Measurements from ENCODE around the gene MAPK11.

MAPK11 gene

DNA sequence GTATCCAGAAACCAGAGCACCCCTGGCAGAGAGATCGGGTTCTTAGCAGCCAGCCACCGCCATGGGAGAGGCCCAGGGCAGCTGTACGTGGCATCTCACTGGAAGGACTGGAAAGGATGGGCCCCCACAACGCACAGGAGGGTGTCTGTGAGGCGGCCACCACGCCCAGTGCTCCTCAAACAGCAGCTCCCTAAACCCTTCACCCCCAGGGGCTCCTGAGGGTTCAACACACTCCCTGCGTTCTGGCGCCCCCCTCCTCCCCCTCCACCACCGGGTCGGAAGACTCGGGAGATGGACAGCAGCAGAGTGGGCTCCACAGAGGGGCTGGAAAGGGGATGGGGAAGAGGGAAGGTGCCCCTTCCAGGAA, 9.8 kb downstream of the MAPK11 start:
- no peak for DNase-seq (ENCODE audit: low read depth)

DNA sequence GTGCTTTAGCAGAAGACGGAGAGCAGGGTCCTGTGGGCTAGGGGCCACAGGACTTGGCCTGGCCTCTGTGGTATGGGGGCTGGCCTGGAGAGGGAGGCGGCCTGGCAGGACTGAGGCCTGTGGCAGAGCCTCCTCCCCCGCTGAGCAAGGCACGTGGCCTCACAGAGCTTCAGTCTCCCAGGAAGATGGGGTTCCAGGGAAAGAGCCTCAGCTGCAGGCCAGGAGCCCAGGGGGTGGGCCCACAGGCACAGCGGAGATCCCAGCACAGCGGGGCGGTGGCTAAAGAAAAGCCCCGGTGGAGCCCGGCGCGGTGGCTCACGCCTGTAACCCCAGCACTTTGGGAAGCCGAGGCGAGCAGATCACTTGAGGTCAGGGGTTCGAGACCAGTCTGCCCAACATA, 10.9 kb downstream of the MAPK11 start:
- DNase-seq (ENCODE audit: low read depth) = no peak

DNA sequence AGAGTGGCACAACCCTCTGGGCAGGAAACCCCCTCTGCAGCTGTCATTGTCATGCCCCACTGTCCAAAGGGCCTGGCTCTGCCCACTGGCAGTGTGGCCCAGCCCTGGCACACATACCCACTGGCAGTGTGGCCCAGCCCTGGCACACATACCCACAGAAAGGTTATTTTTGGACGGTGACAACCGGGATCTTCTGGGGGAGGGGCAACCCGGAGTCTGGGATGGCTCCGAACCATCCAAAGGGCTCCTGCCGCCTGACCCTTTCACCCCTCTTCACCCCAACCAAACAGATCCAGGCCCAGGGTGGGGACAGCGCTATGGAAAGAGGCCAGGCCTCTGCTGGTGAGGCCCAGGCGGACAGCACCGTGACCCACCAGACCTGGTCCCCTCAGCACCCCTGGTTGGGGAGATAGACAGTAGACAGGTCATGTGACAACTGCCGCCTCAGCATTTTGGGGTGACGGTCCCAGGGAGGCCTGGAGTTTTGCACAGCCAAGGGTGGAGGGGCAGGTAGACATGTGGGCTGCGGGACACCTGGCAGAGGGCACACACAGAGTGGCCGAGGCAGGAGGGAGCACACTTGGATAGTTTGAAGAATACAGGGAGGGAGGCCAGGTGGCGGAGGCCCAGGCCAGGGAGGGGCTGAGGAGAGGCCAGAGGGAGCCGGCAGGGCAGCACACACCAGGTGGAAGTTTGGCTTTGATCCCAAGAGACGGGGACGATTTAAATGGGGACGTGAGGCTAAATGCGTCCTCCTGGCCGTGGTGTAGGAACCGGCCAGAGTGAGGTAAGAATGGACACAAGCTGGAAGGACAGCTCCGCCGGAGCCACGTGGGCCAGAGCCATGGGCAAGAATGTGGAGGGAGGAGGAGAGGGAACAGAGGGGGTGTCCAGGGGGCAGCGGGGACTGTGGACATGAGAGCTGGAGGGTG, 11.6 kb downstream of the MAPK11 start:
- DNase-seq (ENCODE audit: low read depth) = no peak

DNA sequence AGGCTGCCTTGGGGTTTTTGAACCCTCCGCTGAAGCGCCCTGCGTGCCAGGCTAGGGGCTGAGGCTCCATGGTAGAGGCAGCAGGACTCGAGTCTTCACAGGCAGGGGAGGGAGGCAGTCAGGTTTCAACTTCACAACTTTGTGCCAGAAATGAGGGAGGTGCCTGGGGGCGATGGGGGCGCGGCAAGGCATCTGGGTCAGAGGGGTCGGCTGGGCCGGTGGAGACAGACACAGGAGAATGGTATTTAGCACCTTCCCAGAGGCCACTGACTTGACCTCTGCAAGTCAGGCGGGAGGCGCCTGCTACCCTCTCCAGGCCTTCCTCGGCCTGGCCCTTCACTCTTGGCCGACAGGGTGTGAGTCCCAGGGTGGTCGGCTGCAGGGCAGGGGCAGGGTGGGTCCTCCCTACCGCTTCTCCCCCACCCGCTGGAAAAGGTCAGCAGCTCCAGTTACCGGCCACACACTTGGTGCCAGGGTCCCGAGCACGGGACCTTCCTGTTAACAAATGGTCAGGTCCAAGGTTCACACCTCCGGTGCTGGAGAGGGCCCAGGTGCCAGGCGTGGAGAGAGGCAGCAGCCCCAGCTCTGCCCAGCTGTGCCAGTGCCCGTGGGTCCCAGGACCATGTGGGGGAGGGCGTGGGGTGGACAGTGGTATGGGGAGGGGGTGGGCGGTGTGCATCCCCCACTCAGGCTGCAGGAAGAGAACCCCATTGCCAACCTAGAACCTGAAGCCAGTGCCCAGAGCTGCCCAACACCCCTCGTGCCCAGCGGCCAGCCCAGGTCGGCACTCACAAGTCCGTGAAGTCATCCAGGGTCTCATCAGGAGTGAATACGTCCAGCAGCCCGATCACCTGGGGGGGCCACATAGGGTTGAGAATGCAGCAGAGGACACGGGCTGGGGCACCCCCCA, 12.5 kb downstream of the MAPK11 start:
- no peak for DNase-seq (ENCODE audit: low read depth)

DNA sequence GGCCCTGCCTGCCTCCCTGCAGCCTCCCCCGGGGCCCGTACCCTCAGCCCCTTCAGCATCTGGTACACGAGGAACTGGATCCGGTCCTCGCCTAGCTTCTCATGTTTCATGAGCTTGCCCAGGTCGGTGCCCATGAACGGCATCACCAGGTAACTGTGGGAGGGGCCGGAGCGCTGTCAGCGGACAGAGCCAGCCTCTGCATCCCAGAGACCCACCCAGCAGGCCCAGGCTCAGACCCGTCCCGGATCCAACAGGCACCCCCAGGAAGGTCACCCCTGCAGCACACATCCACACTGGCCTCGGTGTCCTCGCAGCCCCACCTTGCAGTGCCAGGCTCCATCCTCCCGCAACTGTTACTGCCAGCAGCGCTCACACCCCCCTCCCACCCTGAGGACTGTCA, 13.1 kb downstream of the MAPK11 start:
- no peak for DNase-seq (ENCODE audit: low read depth)

DNA sequence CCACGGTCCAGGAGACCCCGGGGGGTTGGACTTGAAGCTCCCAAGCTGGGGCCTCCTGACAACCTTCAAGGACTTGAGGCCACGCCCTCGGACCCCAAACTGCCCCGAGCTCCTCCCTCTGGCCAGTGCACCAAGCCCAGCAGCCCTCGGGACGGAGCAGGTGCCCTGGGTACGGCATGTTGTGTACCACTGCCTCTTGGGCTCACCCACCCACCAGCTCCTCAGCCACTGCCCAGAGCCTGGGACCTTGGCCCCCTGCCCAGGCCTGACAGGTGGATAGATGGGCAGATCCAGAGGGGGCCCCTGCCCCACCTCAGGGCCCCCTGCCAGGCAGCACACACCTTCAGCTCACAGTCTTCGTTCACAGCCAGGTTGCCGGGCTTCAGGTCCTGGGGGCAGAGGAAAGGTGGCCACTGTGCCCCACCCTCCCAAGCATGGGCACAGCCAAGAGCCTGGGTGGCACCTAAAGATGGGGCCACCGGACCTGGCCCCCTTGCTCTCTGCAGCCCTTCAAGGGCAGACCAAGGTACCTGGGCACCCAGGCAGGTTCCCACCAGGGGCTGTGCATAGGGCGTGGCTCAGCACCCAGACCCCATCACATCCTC, 13.8 kb downstream of the MAPK11 start:
- DNase-seq (ENCODE audit: low read depth) = no peak

DNA sequence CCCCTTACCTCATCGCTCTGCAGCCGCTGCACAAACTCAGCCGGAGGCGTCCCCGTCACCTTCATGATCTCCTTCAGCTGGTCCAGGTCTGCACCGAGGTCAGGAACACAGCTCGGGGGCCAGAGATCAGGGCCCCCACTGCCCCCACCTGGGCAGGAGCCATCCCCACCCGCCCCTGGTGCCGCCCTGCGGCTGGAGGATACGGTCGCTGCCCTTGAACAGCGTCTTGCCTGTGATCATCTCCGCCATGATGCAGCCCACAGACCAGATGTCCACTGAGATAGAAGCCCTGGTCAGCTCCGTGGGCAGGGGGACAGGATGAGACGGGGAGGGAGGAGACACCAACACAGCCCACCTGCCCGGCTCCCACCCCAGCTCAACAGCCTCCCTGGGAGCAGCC, 14.6 kb downstream of the MAPK11 start:
- no peak for DNase-seq (ENCODE audit: low read depth)

DNA sequence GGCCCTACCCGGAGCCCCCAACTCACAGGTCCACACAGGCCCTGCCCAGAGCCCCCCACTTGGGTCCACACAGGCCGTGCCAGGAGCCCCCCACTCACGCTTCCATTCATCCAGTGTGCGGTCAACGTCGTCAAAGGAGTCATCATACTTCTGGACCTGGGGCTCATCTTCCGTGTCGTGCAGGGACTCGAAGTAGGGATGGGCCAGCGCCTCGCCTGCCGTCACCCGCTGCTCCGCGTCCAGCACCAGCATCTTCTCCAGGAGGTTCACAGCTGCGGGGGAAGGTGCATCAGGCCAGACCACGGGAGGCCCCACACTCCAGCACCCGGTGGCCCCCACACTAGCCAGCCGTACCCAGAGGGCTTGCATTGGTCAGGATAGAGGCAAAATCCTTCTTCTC, 15.1 kb downstream of the MAPK11 start:
- DNase-seq (ENCODE audit: low read depth) = no peak

DNA sequence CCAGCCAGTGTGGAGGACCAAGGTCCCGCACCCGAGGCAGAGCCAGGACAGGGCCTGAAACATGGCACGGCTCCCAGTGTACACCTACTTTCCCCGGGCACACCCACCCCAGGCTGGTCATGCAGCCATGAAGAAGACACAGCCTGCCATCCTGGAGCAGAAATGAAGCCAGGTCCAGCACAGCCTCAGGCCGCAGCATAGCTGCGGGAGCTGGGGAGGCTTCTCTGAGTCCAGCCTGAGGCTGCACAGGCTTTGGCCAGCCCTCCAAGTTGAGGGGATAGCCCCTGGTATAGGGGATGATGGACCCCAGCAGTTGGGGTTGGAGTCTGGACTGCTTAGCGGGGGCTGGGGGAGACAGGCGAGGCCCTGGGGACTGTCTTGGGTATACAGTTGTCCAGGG, 16.2 kb downstream of the MAPK11 start:
- DNase-seq (ENCODE audit: low read depth) = no peak

DNA sequence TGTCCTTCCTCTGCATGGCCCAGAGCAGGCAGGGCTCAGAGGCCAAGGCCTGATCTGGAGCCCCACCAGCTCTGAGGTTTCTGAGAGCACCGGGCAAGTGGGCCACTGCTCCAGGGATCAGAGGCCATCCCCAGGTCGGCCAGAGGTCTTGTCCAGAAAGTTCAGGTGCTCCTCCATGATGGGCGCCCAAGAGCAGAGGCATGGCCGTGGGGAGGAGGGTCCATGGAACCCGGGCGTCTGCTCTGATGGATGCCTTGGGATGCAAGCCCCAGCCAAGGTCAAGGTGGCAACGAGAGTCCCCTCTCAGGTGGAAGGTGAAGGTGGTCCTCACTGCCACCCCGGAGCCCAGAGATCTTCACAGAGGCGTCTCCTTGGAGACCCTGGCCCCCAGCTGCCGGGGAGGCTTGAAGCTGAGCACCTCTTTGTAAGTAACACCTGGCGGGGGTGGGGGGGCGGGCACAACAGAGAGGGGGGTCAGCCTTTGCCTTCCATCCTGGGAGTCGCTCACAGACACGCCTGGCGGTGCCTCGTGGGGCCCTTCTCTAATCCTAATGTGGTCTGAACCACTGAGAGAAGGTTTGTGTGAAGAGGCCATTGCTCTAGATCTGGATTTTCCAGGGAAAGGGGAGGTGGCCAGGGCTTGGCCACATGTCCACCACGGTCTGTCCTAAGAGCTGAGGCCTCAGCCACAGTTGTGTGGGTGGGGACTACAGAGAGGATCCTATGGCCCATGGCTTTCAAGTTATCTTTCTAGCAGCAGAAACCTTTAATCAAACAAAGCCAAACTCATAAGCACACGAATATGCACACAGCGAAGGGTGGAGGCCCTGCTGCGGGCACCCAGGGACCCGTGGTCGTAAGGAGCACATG, 16.9 kb downstream of the MAPK11 start:
- DNase-seq (ENCODE audit: low read depth) = no peak

DNA sequence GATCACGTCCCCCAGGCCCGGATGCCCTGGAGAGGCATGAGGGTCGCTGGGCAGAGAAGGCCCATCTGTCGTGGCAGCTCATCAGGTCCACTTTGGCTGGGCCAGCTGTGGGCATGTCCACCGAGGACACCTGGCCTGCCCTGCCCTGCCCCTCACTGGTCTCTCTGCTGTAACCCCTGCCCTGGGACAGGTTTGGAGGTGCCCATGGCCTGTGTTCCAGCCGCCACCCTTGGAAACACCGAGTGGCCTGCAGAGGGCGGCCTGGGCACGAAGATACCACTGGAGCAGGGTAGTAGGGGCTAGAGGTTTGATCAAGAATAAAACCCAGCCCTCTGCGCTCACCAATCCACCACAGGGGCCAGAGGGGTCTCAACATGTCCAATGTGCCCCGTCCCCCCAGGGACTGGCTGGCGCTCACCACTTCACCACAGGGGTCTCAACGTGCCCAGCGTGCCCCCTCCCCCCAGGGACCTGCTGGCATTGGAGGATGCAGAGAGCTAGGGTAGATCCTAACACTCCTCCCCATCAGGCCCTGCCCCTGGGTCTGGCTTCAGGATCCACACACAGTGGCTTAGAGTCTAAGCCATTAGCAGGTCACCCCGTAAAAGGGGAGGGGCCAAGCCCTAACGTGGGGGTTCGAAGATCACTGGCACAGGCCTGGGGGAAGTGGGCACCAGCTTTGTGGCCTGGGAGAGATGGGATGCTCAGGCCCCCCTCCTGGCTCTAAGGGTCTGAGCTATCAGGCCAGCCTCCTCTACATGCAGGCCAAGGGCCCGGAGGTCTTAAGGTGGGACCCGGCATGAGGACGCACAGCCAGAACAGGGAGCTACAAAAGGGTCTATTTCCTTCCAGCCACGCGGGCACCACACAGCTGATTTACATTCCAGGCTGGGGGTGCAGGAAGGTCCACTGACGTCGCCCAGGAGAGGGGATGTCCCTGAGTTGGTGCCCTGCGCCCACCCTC, 17.8 kb downstream of the MAPK11 start:
- DNase-seq (ENCODE audit: low read depth) = no peak

DNA sequence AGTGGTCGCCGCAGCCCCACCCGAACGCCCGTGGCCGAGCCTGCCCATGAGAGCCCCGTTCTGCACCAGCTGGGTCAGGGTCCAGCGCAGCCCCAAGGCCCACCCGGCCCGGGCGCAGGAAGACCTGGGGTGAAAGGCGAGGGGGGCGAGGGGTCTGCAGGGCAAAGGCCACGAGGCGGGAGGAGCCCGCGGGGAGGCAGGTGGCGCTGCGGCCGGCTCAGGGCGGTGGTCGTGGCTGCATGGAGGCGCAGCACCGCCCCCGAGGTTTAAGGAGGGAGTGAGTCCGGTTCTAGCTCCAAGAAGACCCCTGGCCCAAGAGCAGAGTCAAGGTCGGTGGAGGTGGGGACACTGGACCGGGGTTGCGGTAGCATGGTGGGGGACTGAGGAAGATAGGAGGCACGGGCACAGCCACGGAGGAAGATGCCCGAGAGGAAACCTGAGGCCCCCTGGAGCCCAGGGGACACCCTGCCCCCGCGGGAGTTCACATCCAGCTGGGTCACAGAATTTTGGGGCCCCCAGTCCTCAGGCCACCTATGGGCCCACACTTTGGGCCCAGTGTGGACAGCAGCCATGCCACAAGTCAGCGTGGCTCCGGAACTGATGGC, 18.6 kb downstream of the MAPK11 start:
- DNase-seq (ENCODE audit: low read depth) = no peak

DNA sequence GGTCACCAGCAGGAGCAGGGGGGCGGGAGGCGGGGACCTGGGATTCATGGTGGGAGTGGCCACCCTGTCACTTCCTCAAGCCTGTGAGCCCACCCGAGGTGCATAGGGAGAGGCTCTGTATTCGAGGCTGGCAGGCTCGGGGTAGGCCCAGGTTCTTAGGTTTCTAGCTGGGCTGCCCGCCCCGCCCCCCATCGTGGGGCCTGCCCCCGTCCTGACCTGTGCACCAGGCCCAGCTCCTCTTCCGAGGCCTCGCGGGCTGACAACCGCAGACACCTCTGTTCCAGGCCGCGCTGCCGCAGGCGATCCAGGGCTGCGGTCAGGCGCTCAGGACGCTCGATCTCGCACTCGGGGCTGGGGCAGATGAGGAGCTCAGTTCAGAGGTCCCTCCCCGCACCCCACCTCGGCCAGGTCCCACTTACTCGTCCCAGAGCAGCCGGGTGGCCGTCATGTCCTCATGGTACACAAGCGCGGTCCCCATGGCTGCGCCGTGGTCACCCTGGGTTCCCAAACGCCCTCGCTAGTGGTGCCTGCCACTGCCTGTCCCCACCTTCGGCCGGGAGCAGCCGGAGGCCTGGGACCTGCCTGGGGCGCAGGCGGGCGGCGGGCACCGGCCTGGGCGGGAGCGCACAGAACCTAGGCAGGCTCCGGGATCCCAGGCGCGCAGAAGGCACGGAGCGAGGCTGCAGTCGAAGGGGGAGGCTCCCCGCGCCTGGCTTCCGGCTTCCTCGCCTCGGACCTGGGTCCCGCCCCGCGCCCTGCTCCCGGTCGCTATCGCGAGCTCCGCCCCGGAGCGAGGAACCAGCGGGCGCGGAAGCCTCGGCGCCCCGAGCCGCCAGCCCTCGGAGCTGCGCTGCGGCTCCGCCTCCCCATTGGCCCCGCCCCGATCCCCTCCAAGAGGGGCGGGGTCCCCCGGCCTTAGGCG, 19.4 kb downstream of the MAPK11 start, which contains the start of gene HDAC10:
TSS of gene HDAC10 (minus strand) at position 711 of the 922 bp plus-strand sequence. CDS start at position 478, 233 bp downstream.
- no peak for DNase-seq (ENCODE audit: low read depth)

DNA sequence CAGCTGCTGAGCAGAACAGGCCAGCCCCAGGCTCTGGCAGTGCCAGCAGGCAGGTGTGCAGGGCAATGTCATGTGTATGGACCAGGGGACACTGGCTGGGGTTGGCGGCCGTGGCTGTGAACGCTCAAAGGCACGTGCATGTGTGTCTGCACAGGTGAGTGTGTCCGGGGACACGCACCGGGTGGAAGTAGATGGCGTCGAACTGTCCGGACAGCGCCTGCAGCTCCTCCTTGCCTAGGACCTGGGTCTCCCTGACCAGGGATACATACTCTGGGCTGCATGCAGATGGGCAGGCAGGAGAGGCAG, 20.0 kb downstream of the MAPK11 start:
- no peak for DNase-seq (ENCODE audit: low read depth)

DNA sequence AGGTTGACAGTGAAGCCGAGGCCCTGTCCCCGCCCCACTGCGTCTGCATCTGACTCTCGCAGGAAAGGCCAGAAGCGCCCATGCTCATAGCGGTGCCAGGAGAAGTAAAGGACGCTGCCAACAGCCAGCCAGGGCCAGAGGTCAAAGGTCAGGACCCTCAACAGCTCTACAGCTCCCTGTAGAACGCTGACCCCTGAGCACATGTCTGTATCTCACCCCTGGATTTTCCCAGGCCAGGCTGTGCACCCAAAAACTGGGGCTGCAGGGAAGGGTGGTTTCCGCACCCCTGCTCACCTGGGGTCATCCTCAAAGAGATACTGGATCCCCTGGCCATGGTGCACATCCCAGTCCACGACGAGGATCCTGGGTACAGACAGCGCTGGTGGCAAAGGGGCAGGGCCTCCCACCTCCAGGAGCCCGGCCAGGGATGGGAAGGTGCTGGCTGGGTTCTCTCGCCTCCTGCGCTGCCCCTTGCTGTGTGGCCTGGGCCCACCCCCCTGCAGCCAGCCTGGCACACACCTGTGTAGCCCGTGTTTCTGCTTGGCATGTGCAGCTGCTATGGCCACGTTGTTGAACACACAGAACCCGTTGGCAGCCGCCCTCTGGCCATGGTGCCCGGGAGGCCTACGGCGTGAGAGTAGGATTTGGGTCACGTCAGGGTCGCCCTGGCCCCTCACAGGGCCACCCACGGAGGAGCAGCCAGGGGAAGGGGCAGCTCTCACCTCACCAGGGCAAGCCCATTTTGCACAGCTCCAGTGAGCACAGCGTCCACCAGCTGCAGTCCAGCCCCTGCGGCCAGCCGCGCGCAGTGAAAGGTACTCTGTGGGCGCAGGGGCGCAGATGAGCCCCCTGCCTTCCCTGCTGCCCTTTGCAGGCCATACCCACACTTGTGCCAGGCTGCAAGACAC, 20.6 kb downstream of the MAPK11 start:
- no peak for DNase-seq (ENCODE audit: low read depth)

DNA sequence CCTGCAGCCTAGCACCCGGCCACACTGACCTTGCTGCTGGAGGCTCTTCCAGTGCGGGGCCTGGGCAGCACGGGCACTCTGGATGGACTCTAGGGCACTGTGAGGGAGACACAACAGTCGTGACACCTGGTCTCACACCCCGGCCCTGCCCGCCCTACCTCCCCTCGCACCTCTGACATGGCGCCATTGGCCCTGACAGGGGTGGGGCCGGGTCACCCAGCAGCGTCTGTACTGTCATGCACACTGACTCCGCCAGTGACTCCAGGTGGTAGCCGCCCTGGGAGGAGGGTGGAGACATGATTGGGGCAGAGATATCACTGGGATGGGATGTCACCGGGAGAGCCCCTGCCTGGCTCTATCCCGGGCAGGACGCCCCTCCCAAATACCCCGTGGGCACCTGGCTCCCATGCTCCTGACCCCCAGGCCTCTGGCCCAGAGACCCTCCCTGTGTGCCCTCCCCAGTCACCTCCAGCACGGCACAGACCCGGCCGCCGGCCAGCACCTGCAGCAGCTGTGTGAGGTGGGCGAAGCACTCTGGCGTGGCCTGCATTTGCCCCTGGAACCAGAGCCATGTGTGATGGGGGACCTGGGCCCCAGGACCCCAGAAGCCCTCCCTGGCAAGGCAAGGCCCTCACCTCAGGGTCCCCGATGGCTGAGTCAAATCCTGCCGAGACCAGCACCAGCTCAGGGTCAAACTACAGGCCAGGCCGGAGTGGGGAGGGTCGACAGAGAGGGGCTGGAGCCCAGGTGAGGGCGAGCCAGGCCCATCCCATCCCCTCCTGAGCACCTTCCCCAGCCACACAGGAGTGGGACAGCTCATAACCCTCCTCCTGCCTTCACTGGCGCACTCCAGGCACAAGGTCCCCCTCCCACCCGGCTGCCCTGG, 21.7 kb downstream of the MAPK11 start:
- no peak for DNase-seq (ENCODE audit: low read depth)

DNA sequence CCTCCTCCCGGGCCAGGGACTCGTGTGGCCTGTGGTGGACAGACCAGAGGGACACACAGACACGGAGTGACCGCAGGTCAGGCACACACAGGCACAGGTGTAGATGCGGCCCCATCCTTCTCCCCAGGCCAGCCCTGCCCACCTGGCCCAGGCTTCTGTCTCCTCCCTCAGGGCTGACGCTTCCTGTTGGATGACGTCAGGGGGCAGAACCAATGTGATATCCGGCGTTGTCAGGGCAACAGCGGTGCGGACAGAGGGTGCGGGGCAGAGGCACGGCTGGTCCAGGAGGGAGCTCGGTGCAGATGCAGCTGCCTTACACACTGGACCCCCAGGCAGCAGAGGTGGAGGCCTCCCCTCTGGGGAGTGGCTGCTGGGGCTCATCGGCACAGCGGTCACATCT, 22.4 kb downstream of the MAPK11 start:
- no peak for DNase-seq (ENCODE audit: low read depth)
